PC-3 (cell line): ENCODE measurements around the gene NOSIP. TPM values are rescaled to one million over a fixed set of nuclear protein-coding genes. Genes with fewer than 3 reads are reported as not detected.
A peak's percentile ranks its signal among the peaks of the same experiment; 100 is the strongest.

ENCODE experiments used
- ATAC-seq: fragments of 200-7000 bp; cut with Tn5 transposase; 2 replicates; pipeline ENCODE4 v1.9.1; 2020; ENCODE audit warnings: mild to moderate bottlenecking, moderate library complexity
- BruUV-seq: library from RNA; stranded (reverse); fragments of 400-500 nt; replicated peaks from 2 replicates; lab custom pipeline; 2021; lab: Mats Ljungman, UMichigan
- CTCF ChIA-PET: fragments of 300-600 bp; sonication (Branson Sonifier 250); formaldehyde crosslinking; loops from one replicate; lab custom pipeline; 2022; ENCODE audit warnings: antibody characterized with exemption; lab: Charles Lee
- POLR2A ChIA-PET: fragments of 300-600 bp; sonication (Branson Sonifier 250); formaldehyde crosslinking; loops from one replicate; lab custom pipeline; 2022; ENCODE audit warnings: antibody characterized with exemption; ENCODE audit not compliant: unreplicated experiment; lab: Charles Lee
- DNase-seq: peaks from one replicate; pipeline ENCODE4 v3.0.0-alpha.2; 2015
- H2AFZ ChIP-seq: fragments of 300-600 bp; sonication (generic); 2 replicates; pipeline ENCODE4 v1.6.0; 2016; ENCODE audit warnings: antibody characterized with exemption, low read length
- H3F3A ChIP-seq: fragments of 300-600 bp; sonication (generic); one replicate; pipeline ENCODE4 v1.6.0; 2017; ENCODE audit warnings: antibody characterized with exemption, low read length, control low read depth, mild to moderate bottlenecking; ENCODE audit not compliant: unreplicated experiment
- H3K27ac ChIP-seq: fragments of 300-600 bp; sonication (generic); 2 replicates; pipeline ENCODE4 v1.5.1; 2016; ENCODE audit warnings: mild to moderate bottlenecking, low read length
- H3K27me3 ChIP-seq: fragments of 300-600 bp; sonication (generic); 2 replicates; pipeline ENCODE4 v1.6.1; 2016; ENCODE audit warnings: low read length, mixed read lengths
- H3K36me3 ChIP-seq: fragments of 300-600 bp; sonication (generic); 2 replicates; pipeline ENCODE4 v1.6.1; 2016; ENCODE audit warnings: low read depth, mixed run types, low read length, mixed read lengths
- H3K4me1 ChIP-seq: fragments of 300-600 bp; sonication (generic); 2 replicates; pipeline ENCODE4 v1.5.1; 2016; ENCODE audit warnings: low read length; ENCODE audit not compliant: insufficient read depth
- H3K4me2 ChIP-seq: fragments of 300-600 bp; sonication (generic); 2 replicates; pipeline ENCODE4 v1.6.0; 2016; ENCODE audit warnings: low read length
- H3K4me3 ChIP-seq: fragments of 300-600 bp; sonication (generic); 2 replicates; pipeline ENCODE4 v1.5.1; 2016; ENCODE audit warnings: mild to moderate bottlenecking, low read length, mixed read lengths
- H3K79me2 ChIP-seq: fragments of 300-600 bp; sonication (generic); 2 replicates; pipeline ENCODE4 v1.6.1; 2017; ENCODE audit warnings: low read length, mixed read lengths
- H3K9ac ChIP-seq: fragments of 300-600 bp; sonication (generic); 2 replicates; pipeline ENCODE4 v1.6.0; 2016; ENCODE audit warnings: mild to moderate bottlenecking, low read length
- H3K9me2 ChIP-seq: fragments of 300-600 bp; sonication (generic); replicated peaks from 2 replicates; pipeline ENCODE4 v1.6.1; 2016; ENCODE audit warnings: mixed run types, low read length, mixed read lengths
- H3K9me3 ChIP-seq: fragments of 300-600 bp; sonication (generic); 2 replicates; pipeline ENCODE4 v1.6.1; 2016; ENCODE audit warnings: low read length, mixed read lengths
- H4K20me1 ChIP-seq: fragments of 300-600 bp; sonication (generic); 2 replicates; pipeline ENCODE4 v1.6.1; 2016; ENCODE audit warnings: low read length, mixed read lengths
- CTCF ChIP-seq: fragments of 300-600 bp; sonication (generic); conservative IDR thresholded peaks from 2 replicates; pipeline ENCODE4 v1.5.1; 2017; ENCODE audit warnings: antibody characterized with exemption, low read depth, mild to moderate bottlenecking, low read length
- EZH2 ChIP-seq: fragments of 300-600 bp; sonication (generic); IDR thresholded peaks from one replicate; pipeline ENCODE4 v1.6.1; 2017; ENCODE audit warnings: antibody characterized with exemption, mild to moderate bottlenecking, low read length; ENCODE audit not compliant: unreplicated experiment
- intact Hi-C: fragments of 100-400 bp; cut with micrococcal nuclease; formaldehyde crosslinking; loops from 2 replicates; pipeline ENCODE4 v1.9.0; 2023
- total RNA-seq: library from RNA; depleted of rRNA; stranded (reverse); fragments of >200 nt; gene quantifications from 2 replicates; pipeline ENCODE4 v1.2.3, GENCODE V29; 2014; rRNA removed

The NOSIP gene
- total RNA-seq, 1 experiment from 2014 or later, result 195 TPM

GRCh38 chr19:49506575-49507105 lies 73.7 kb downstream of the NOSIP start:
- no peak overlapping the region for H3K4me2 ChIP-seq
- TF ChIP-seq CTCF (peak; percentile 95), EZH2 (no peak)
- H3K27me3 ChIP-seq, result no peaks in the 10 kb centered on the region
- H4K20me1 ChIP-seq, result no peaks in the 10 kb centered on the region
- no peaks in the 10 kb centered on the region for H3K36me3 ChIP-seq
- H3K27ac ChIP-seq, result no peak overlapping the region
- H3K9ac ChIP-seq, result no peak overlapping the region
- CTCF ChIA-PET, result interaction anchor here (1.1 kb wide), 1 partner anchor 40 kb away, joined by 9 read pairs; no protein-coding TSS in a partner anchor
- H3K9me2 ChIP-seq, result no peaks in the 10 kb centered on the region
- no peak overlapping the region for H2AFZ ChIP-seq
- no peaks in the 10 kb centered on the region for H3K79me2 ChIP-seq
- ATAC-seq (peak; percentile 49), DNase-seq (peak; percentile 83)
- H3K4me3 ChIP-seq, result no peak overlapping the region
- peaks cover 3% of the 10 kb centered on the region; the same call in 1 of the 2 replicates for H3K4me1 ChIP-seq
- intact Hi-C loops, result no loop called here
- POLR2A ChIA-PET, result interaction anchor here (0.5 kb wide), 1 partner anchor 73 kb away, joined by 5 read pairs; no protein-coding TSS in a partner anchor
- no TSS peak for BruUV-seq
- no peaks in the 10 kb centered on the region for H3K9me3 ChIP-seq
- no peaks in the 10 kb centered on the region for H3F3A ChIP-seq

Other genes with a start within 250 kb of the NOSIP start
- not detected in 2 replicates for gene CD37, start 245.2 kb downstream of the NOSIP start, total RNA-seq
- 56.2 and 72.2 TPM in 2 replicates for gene TEAD2, start 218.1 kb downstream of the NOSIP start, total RNA-seq
- gene DKKL1, start 216.7 kb downstream of the NOSIP start, total RNA-seq, result 2.4 and 4.2 TPM in 2 replicates
- gene KASH5, start 192.3 kb downstream of the NOSIP start, total RNA-seq, result not detected in 2 replicates
- not detected in 2 replicates for gene PTH2, start 157.1 kb downstream of the NOSIP start, total RNA-seq
- not detected in 2 replicates for gene GFY, start 155.2 kb downstream of the NOSIP start, total RNA-seq
- 0.11 TPM in 1 of 2 replicates, not detected in the other for gene SLC17A7, start 139.0 kb downstream of the NOSIP start, total RNA-seq
- gene PIH1D1, start 128.7 kb downstream of the NOSIP start, total RNA-seq, result 171 and 200 TPM in 2 replicates
- not detected in 2 replicates for gene ALDH16A1, start 127.3 kb downstream of the NOSIP start, total RNA-seq
- gene FLT3LG, start 106.3 kb downstream of the NOSIP start, total RNA-seq, result 0.18 and 2.8 TPM in 2 replicates
- gene RPL13A, start 92.9 kb downstream of the NOSIP start, total RNA-seq, result 3,023 and 3,169 TPM in 2 replicates
- gene RPS11, start 84.1 kb downstream of the NOSIP start, total RNA-seq, result 3,913 and 5,174 TPM in 2 replicates
- 46.3 and 46.7 TPM in 2 replicates for gene FCGRT, start 67.9 kb downstream of the NOSIP start, total RNA-seq
- 33.7 and 70.4 TPM in 2 replicates for gene RCN3, start 52.6 kb downstream of the NOSIP start, total RNA-seq
- 16.4 and 17.0 TPM in 2 replicates for gene PRRG2, start 760 bp upstream of the NOSIP start, total RNA-seq
- 14.6 and 25.7 TPM in 2 replicates for gene PRR12, start 10.6 kb upstream of the NOSIP start, total RNA-seq
- gene RRAS, start 59.6 kb upstream of the NOSIP start, total RNA-seq, result 24.0 and 32.0 TPM in 2 replicates
- gene SCAF1, start 61.7 kb upstream of the NOSIP start, total RNA-seq, result 46.8 and 78.6 TPM in 2 replicates
- gene IRF3, start 85.3 kb upstream of the NOSIP start, total RNA-seq, result 223 and 236 TPM in 2 replicates
- gene BCL2L12, start 85.4 kb upstream of the NOSIP start, total RNA-seq, result 82.5 and 104 TPM in 2 replicates
- gene PRMT1, start 96.7 kb upstream of the NOSIP start, total RNA-seq, result 625 and 761 TPM in 2 replicates
- 5.0 and 6.3 TPM in 2 replicates for gene ADM5, start 109.0 kb upstream of the NOSIP start, total RNA-seq
- 11.5 and 13.6 TPM in 2 replicates for gene CPT1C, start 110.6 kb upstream of the NOSIP start, total RNA-seq
- gene TSKS, start 182.8 kb upstream of the NOSIP start, total RNA-seq, result not detected in 2 replicates
- 143 and 159 TPM in 2 replicates for gene AP2A1, start 186.4 kb upstream of the NOSIP start, total RNA-seq
- 9.4 and 10.9 TPM in 2 replicates for gene FUZ, start 232.7 kb upstream of the NOSIP start, total RNA-seq
- 47.5 and 54.9 TPM in 2 replicates for gene MED25, start 237.7 kb upstream of the NOSIP start, total RNA-seq